KMS-11 (cell line): ENCODE results near the gene GDF10.

Experiments
- H2AFZ ChIP-seq: fragments of 200-600 bp; sonication (generic); 2 replicates; pipeline ENCODE4 v1.6.1; 2016; ENCODE audit warnings: antibody characterized with exemption, mixed run types, low read depth
- H3K27ac ChIP-seq: fragments of 200-600 bp; sonication (generic); 2 replicates; pipeline ENCODE4 v1.6.1; 2016; ENCODE audit warnings: mild to moderate bottlenecking, mixed run types
- H3K27me3 ChIP-seq: fragments of 200-600 bp; sonication (generic); 2 replicates; pipeline ENCODE4 v1.6.1; 2017; ENCODE audit warnings: mild to moderate bottlenecking, low read depth, mixed run types, moderate library complexity; ENCODE audit not compliant: insufficient read depth
- H3K36me3 ChIP-seq: fragments of 200-600 bp; sonication (generic); 2 replicates; pipeline ENCODE4 v1.6.1; 2017; ENCODE audit warnings: mild to moderate bottlenecking, mixed run types; ENCODE audit not compliant: insufficient read depth
- H3K4me1 ChIP-seq: fragments of 200-600 bp; sonication (generic); 2 replicates; pipeline ENCODE4 v1.6.1; 2016; ENCODE audit warnings: mild to moderate bottlenecking, low read depth, mixed run types; ENCODE audit not compliant: poor library complexity, severe bottlenecking
- H3K4me2 ChIP-seq: fragments of 200-600 bp; sonication (generic); 2 replicates; pipeline ENCODE4 v1.7.0; 2016; ENCODE audit warnings: mild to moderate bottlenecking, mixed run types
- H3K4me3 ChIP-seq: fragments of 200-600 bp; sonication (generic); IDR thresholded peaks from 2 replicates; pipeline ENCODE4 v1.6.1; 2017; ENCODE audit warnings: low read depth, low read length, mixed read lengths; ENCODE audit not compliant: insufficient read depth
- H3K79me2 ChIP-seq: fragments of 200-600 bp; sonication (generic); 2 replicates; pipeline ENCODE4 v1.6.1; 2016; ENCODE audit warnings: low read depth, mixed run types; ENCODE audit not compliant: insufficient read depth
- H3K9ac ChIP-seq: fragments of 200-600 bp; sonication (generic); 2 replicates; pipeline ENCODE4 v1.6.1; 2016; ENCODE audit warnings: mild to moderate bottlenecking, mixed run types
- H4K20me1 ChIP-seq: fragments of 200-600 bp; sonication (generic); 2 replicates; pipeline ENCODE4 v1.6.1; 2016; ENCODE audit warnings: mild to moderate bottlenecking, mixed run types; ENCODE audit not compliant: insufficient read depth
- TF ChIP-seq, protein P1 (sequence below): fragments of 200-600 bp; sonication (generic); conservative IDR thresholded peaks from 2 replicates; pipeline ENCODE4 v1.6.1; 2017; ENCODE audit warnings: low read depth, mild to moderate bottlenecking, antibody characterized with exemption, low read length, moderate library complexity, mixed read lengths

GDF10 gene

DNA sequence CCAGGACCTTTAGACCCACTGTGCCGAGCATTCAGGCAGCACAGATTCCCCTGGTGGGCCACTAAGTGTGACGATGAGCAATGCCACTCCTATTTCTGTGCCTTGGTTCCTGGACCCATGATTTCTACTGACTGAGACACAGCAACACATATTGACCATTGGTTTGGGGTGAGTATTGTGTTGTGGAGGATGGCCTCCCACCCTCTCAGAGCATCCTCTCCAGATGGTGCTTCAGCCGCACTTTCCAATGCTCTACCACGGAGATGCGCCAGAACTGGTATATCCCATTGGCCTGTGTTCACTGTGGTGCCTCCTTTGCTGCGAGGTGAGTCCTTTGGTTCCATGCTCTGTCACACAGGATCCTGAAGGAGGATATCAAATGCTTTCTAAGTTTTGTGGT is 10.1 kb upstream of the GDF10 start:
- H3K4me3 ChIP-seq: no peak overlapping the region
- no peak overlapping the region for H3K27ac ChIP-seq
- H3K4me1 ChIP-seq: no peaks in the 10 kb centered on the region
- no peaks in the 10 kb centered on the region for H3K79me2 ChIP-seq
- H3K4me2 ChIP-seq: no peak overlapping the region
- no peaks in the 10 kb centered on the region for H4K20me1 ChIP-seq
- no peak overlapping the region for H2AFZ ChIP-seq
- H3K27me3 ChIP-seq: no peaks in the 10 kb centered on the region
- H3K9ac ChIP-seq: no peak overlapping the region
- no peaks in the 10 kb centered on the region for H3K36me3 ChIP-seq
- TF ChIP-seq, protein P1, sequence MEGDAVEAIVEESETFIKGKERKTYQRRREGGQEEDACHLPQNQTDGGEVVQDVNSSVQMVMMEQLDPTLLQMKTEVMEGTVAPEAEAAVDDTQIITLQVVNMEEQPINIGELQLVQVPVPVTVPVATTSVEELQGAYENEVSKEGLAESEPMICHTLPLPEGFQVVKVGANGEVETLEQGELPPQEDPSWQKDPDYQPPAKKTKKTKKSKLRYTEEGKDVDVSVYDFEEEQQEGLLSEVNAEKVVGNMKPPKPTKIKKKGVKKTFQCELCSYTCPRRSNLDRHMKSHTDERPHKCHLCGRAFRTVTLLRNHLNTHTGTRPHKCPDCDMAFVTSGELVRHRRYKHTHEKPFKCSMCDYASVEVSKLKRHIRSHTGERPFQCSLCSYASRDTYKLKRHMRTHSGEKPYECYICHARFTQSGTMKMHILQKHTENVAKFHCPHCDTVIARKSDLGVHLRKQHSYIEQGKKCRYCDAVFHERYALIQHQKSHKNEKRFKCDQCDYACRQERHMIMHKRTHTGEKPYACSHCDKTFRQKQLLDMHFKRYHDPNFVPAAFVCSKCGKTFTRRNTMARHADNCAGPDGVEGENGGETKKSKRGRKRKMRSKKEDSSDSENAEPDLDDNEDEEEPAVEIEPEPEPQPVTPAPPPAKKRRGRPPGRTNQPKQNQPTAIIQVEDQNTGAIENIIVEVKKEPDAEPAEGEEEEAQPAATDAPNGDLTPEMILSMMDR: no peak

DNA sequence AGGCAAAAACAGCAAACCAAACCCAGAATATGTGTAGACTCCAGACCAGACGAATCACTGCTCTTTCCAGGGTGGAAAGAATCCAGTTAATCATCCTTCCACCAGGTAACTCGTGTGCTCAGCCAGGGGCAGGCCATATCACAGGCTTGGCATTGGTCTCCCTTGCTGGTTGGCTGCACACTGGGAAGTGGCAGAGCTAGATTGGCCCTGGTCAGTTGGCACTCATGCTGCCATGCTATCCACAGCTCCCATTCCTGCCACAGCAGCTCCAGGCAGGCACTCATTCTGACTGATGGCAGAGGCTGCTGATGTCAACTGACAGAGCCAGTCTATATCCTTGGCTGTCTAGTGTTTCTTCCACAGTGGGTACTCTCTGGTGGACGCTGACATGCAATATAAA is 9.7 kb upstream of the GDF10 start:
- H2AFZ ChIP-seq: no peak overlapping the region
- H3K4me2 ChIP-seq: no peak overlapping the region
- H3K79me2 ChIP-seq: no peaks in the 10 kb centered on the region
- no peak overlapping the region for H3K27ac ChIP-seq
- H3K4me1 ChIP-seq: no peaks in the 10 kb centered on the region
- H3K27me3 ChIP-seq: no peaks in the 10 kb centered on the region
- H3K4me3 ChIP-seq: no peak overlapping the region
- no peak overlapping the region for H3K9ac ChIP-seq
- TF ChIP-seq, protein P1: no peak
- H4K20me1 ChIP-seq: no peaks in the 10 kb centered on the region
- H3K36me3 ChIP-seq: no peaks in the 10 kb centered on the region

DNA sequence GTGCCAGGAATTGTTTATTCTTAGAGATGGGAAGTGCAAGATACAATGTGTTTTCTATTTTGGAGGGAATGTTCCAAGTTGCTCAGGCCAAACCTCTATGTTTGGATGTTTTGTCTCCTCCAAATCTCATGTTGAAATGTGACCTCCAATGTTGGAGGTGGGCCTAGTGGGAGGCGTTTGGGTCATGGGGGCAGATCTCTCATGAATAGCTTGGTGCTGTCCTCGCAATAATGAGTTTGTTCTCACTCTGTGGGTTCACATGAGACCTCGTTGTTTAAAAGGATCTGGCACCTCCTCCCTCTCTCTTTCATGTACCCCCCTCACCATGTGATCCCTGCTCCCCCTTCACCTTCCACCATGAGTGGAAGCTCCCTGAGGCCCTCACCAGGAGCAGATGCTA is 8.3 kb upstream of the GDF10 start:
- no peaks in the 10 kb centered on the region for H3K27me3 ChIP-seq
- H3K4me1 ChIP-seq: no peaks in the 10 kb centered on the region
- H3K36me3 ChIP-seq: no peaks in the 10 kb centered on the region
- no peak overlapping the region for H3K27ac ChIP-seq
- no peak overlapping the region for H3K4me2 ChIP-seq
- TF ChIP-seq, protein P1: no peak
- H2AFZ ChIP-seq: no peak overlapping the region
- no peak overlapping the region for H3K9ac ChIP-seq
- no peaks in the 10 kb centered on the region for H3K79me2 ChIP-seq
- no peak overlapping the region for H3K4me3 ChIP-seq
- H4K20me1 ChIP-seq: no peaks in the 10 kb centered on the region

DNA sequence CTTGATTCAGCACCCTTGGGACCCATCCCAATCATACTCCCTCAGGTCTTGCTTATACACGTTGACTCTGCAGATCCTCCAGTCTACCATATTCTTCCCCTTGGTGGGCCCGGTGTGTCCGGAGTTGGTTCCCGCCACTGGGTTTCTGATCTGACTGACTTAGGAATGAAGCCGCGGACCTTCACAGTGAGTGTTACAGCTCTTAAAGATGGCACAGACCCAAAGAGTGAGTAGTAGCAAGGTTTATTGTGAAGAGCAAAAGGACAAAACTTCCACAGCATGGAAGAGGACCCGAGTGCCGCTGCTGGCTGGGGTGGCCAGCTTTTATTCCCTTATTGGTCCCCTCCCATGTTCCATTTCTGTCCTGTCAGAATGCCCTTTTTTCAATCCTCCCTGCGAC is 5.9 kb upstream of the GDF10 start:
- Histone ChIP-seq H3K27me3 (no peaks in the 10 kb centered on the region), H3K4me2 (no peak overlapping the region), H2AFZ (no peak overlapping the region), H3K9ac (no peak overlapping the region), H4K20me1 (no peaks in the 10 kb centered on the region), H3K4me3 (no peak overlapping the region), H3K36me3 (no peaks in the 10 kb centered on the region), H3K79me2 (no peaks in the 10 kb centered on the region), H3K4me1 (no peaks in the 10 kb centered on the region), H3K27ac (no peak overlapping the region)
- TF ChIP-seq, protein P1: no peak

DNA sequence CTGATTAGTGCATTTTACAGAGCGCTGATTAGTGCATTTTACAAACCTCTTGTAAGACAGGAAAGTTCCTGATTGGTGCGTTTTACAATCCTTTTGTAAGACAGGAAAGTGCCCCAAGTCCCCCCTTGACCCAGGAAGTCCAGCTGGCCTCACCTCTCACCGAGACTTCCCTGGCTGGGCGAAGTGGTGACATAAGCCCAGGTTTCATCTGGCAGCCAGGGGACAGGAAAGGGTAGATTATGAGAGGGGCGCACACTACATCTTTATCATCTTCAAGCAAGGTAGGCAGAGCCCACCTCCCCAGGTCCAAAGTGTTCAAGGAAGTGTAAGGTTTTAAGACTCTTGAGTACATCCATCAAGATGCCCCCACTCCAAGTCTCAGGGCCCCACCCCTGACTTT is 5.5 kb upstream of the GDF10 start:
- H3K4me1 ChIP-seq: no peaks in the 10 kb centered on the region
- no peak overlapping the region for H2AFZ ChIP-seq
- no peaks in the 10 kb centered on the region for H3K36me3 ChIP-seq
- no peak overlapping the region for H3K4me2 ChIP-seq
- no peak overlapping the region for H3K4me3 ChIP-seq
- H3K27me3 ChIP-seq: no peaks in the 10 kb centered on the region
- H4K20me1 ChIP-seq: no peaks in the 10 kb centered on the region
- no peak overlapping the region for H3K9ac ChIP-seq
- H3K27ac ChIP-seq: no peak overlapping the region
- H3K79me2 ChIP-seq: no peaks in the 10 kb centered on the region
- TF ChIP-seq, protein P1: no peak
